HCT116 (cell line): Measurements from ENCODE around the gene MEIS1. TPM values are rescaled to one million over a fixed set of nuclear protein-coding genes. Genes with fewer than 3 reads are reported as not detected.

Experiments
- ATAC-seq: fragments of 200-7000 bp; cut with Tn5 transposase; 2 replicates; pipeline ENCODE4 v1.9.1; 2020; ENCODE audit warnings: mild to moderate bottlenecking, moderate library complexity
- BruUV-seq: library from RNA; stranded (reverse); fragments of 400-500 nt; replicated peaks from 2 replicates; lab custom pipeline; 2021; lab: Mats Ljungman, UMichigan
- CTCF ChIA-PET: fragments of 300-600 bp; sonication (Branson Sonifier 250); formaldehyde crosslinking; loops from one replicate; lab custom pipeline; 2021; ENCODE audit warnings: antibody characterized with exemption; lab: Charles Lee
- POLR2A ChIA-PET: fragments of 300-600, 350-600 bp; sonication (Branson Sonifier 250); formaldehyde crosslinking; loops from one replicate; lab custom pipeline; 2021; ENCODE audit warnings: antibody characterized with exemption; lab: Charles Lee
- RAD21 ChIA-PET, 2 experiments: fragments of 300-600 bp; sonication (Branson Sonifier 250); formaldehyde crosslinking; loops; one replicate each; lab custom pipeline; 2023; ENCODE audit warnings: low total read pairs in 2 of 2; ENCODE audit not compliant: uncharacterized antibody in 2 of 2, unreplicated experiment in 2 of 2, low non-redundant PET in 1 of 2; lab: Charles Lee
- DNase-seq: peaks from one replicate; pipeline ENCODE4 v3.0.0-alpha.2; 2010; ENCODE audit warnings: low read depth, low spot score
- H2AFZ ChIP-seq: fragments of 200-600 bp; shearing (Covaris generic), sonication (generic); 2 replicates; pipeline ENCODE4 v1.6.1; 2017; ENCODE audit warnings: low read depth, mixed run types, mixed read lengths, antibody characterized with exemption, low read length; ENCODE audit not compliant: poor library complexity, severe bottlenecking
- H3K27ac ChIP-seq: 2 replicates; pipeline ENCODE4 v1.5.1; 2012; ENCODE audit warnings: low read depth, low read length
- H3K27me3 ChIP-seq: fragments of 200-600 bp; sonication (generic); 2 replicates; pipeline ENCODE4 v1.6.1; 2016; ENCODE audit warnings: mixed run types, low read length, mixed read lengths; ENCODE audit not compliant: insufficient read depth
- H3K36me3 ChIP-seq, 2 experiments: fragments of 200-500 bp in 1 of 2; fragments of 200-600 bp in 1 of 2; sonication (Bioruptor generic) in 1 of 2; sonication (generic) in 1 of 2; 2 replicates each; pipeline versions ENCODE4 v1.5.1 to v1.6.1; 2014 to 2016; ENCODE audit warnings: low read length in 2 of 2, inconsistent platforms in 1 of 2, mixed read lengths in 1 of 2, mixed run types in 1 of 2; ENCODE audit not compliant: insufficient read depth in 2 of 2, control insufficient read depth in 1 of 2
- H3K4me1 ChIP-seq, 2 experiments: fragments of 200-600 bp in 1 of 2; sonication (generic) in 1 of 2; 2 replicates each; pipeline versions ENCODE4 v1.5.1 to v1.6.1; 2012 to 2017; ENCODE audit warnings: low read length in 2 of 2, inconsistent platforms in 1 of 2, mild to moderate bottlenecking in 1 of 2, mixed read lengths in 1 of 2, mixed run types in 1 of 2, moderate library complexity in 1 of 2; ENCODE audit not compliant: insufficient read depth in 2 of 2, control insufficient read depth in 1 of 2
- H3K4me2 ChIP-seq: fragments of 200-600 bp; sonication (generic); 2 replicates; pipeline ENCODE4 v1.6.1; 2017; ENCODE audit warnings: mixed run types, low read length, mixed read lengths
- H3K4me3 ChIP-seq, 2 experiments: fragments of 200-600 bp in 1 of 2; sonication (generic) in 1 of 2; replicated peaks in 1 of 2; 2 replicates each; pipeline ENCODE4 v1.5.1; 2011 to 2016; ENCODE audit warnings: low read length in 2 of 2, control low read depth in 1 of 2, low read depth in 1 of 2, mild to moderate bottlenecking in 1 of 2, mixed read lengths in 1 of 2, mixed run types in 1 of 2
- H3K79me2 ChIP-seq: fragments of 200-600 bp; sonication (generic); 2 replicates; pipeline ENCODE4 v1.6.1; 2017; ENCODE audit warnings: mild to moderate bottlenecking, mixed run types, low read length, moderate library complexity, mixed read lengths; ENCODE audit not compliant: insufficient read depth
- H3K9ac ChIP-seq: fragments of 200-600 bp; sonication (generic); 2 replicates; pipeline ENCODE4 v1.6.1; 2016; ENCODE audit warnings: low read length, mixed read lengths
- H3K9me2 ChIP-seq: fragments of 200-600 bp; sonication (generic), shearing (Covaris generic); 2 replicates; pipeline ENCODE4 v1.6.1; 2017; ENCODE audit warnings: mixed run types, mild to moderate bottlenecking, moderate library complexity; ENCODE audit not compliant: insufficient read depth
- H3K9me3 ChIP-seq, 2 experiments: fragments of 200-500 bp in 1 of 2; fragments of 200-600 bp in 1 of 2; sonication (Bioruptor generic) in 1 of 2; sonication (generic) in 1 of 2; 2 replicates each; pipeline ENCODE4 v1.6.1; 2014 to 2017; ENCODE audit warnings: low read length in 2 of 2, mixed read lengths in 2 of 2, inconsistent platforms in 1 of 2, low read depth in 1 of 2, mild to moderate bottlenecking in 1 of 2, mixed run types in 1 of 2, moderate library complexity in 1 of 2; ENCODE audit not compliant: control insufficient read depth in 1 of 2, insufficient read depth in 1 of 2
- H4K20me1 ChIP-seq: fragments of 200-600 bp; sonication (generic), shearing (Covaris generic); 2 replicates; pipeline ENCODE4 v1.6.1; 2017; ENCODE audit warnings: mixed run types, mild to moderate bottlenecking, moderate library complexity; ENCODE audit not compliant: insufficient read depth
- CBX3 ChIP-seq: IDR thresholded peaks from 2 replicates; pipeline ENCODE4 v1.6.1; 2012; ENCODE audit warnings: low read depth
- CEBPB ChIP-seq: IDR thresholded peaks from 2 replicates; pipeline ENCODE4 v1.6.1; 2012; ENCODE audit warnings: low read depth
- ELF1 ChIP-seq: IDR thresholded peaks from 2 replicates; pipeline ENCODE4 v1.6.1; 2012; ENCODE audit warnings: low read depth, borderline replicate concordance
- EZH2phosphoT487 ChIP-seq: fragments of 200-600 bp; IDR thresholded peaks from 2 replicates; pipeline ENCODE4 v1.6.1; 2018; ENCODE audit warnings: antibody characterized with exemption, borderline replicate concordance
- FOSL1 ChIP-seq: IDR thresholded peaks from 2 replicates; pipeline ENCODE4 v1.6.1; 2012; ENCODE audit warnings: low read depth
- JUND ChIP-seq: IDR thresholded peaks from 2 replicates; pipeline ENCODE4 v1.6.1; 2012
- POLR2AphosphoS5 ChIP-seq: IDR thresholded peaks from 2 replicates; pipeline ENCODE4 v1.6.1; 2011; ENCODE audit warnings: mild to moderate bottlenecking, low read depth, low read length, moderate library complexity
- RAD21 ChIP-seq: IDR thresholded peaks from 2 replicates; pipeline ENCODE4 v1.6.1; 2012; ENCODE audit warnings: low read depth, mild to moderate bottlenecking
- SIN3A ChIP-seq: IDR thresholded peaks from 2 replicates; pipeline ENCODE4 v1.6.1; 2012; ENCODE audit warnings: low read depth
- SP1 ChIP-seq: IDR thresholded peaks from 2 replicates; pipeline ENCODE4 v1.6.1; 2012; ENCODE audit warnings: low read depth
- SRF ChIP-seq: IDR thresholded peaks from 2 replicates; pipeline ENCODE4 v1.6.1; 2012; ENCODE audit warnings: low read depth
- YY1 ChIP-seq: IDR thresholded peaks from 2 replicates; pipeline ENCODE4 v1.6.1; 2011; ENCODE audit warnings: low read length, low read depth, moderate library complexity, mild to moderate bottlenecking; ENCODE audit not compliant: insufficient replicate concordance; ENCODE audit errors: extremely low read depth
- ZFX ChIP-seq: fragments of 450-650 bp; IDR thresholded peaks from 2 replicates; pipeline ENCODE4 v1.6.1; 2017
- ZNF274 ChIP-seq: fragments of 200-500 bp; sonication (Bioruptor generic); IDR thresholded peaks from 2 replicates; pipeline ENCODE4 v1.6.1; 2014; ENCODE audit warnings: mild to moderate bottlenecking, low read depth, low read length, inconsistent platforms
- intact Hi-C: fragments of 100-400 bp; cut with micrococcal nuclease; formaldehyde crosslinking; loops from 2 replicates; pipeline ENCODE4 v1.10.0; 2022
- total RNA-seq: library from RNA; stranded (reverse); gene quantifications from one replicate; pipeline ENCODE4 v1.2.1, GENCODE V29; 2021; ENCODE audit not compliant: unreplicated experiment
- TF ChIP-seq, protein P1 (sequence below): IDR thresholded peaks from 2 replicates; pipeline ENCODE4 v1.6.1; 2012
- TF ChIP-seq, protein P2 (sequence below): IDR thresholded peaks from 2 replicates; pipeline ENCODE4 v1.6.1; 2012
- TF ChIP-seq, protein P3 (sequence below): IDR thresholded peaks from 2 replicates; pipeline ENCODE4 v1.6.1; 2011; ENCODE audit warnings: mild to moderate bottlenecking, low read length, moderate library complexity; ENCODE audit not compliant: insufficient replicate concordance; ENCODE audit errors: extremely low read depth

The MEIS1 gene
- total RNA-seq, 1 experiment from 2014 or later, result 0.32 TPM

GRCh38 chr2:66553370-66553769, 118.4 kb downstream of the MEIS1 start:
- H3K4me2 ChIP-seq, result no peak overlapping the region
- H2AFZ ChIP-seq, result no peak overlapping the region
- no peaks in the 10 kb centered on the region for H3K36me3 ChIP-seq
- H3K9me2 ChIP-seq, result no peaks in the 10 kb centered on the region
- no peaks in the 10 kb centered on the region for H4K20me1 ChIP-seq
- H3K4me3 ChIP-seq, result no peak overlapping the region
- no peak overlapping the region for H3K9ac ChIP-seq
- RAD21 ChIA-PET, result no interaction called here
- H3K27me3 ChIP-seq, result no peaks in the 10 kb centered on the region; the same call in 1 of the 2 replicates
- TF ChIP-seq, protein P1, sequence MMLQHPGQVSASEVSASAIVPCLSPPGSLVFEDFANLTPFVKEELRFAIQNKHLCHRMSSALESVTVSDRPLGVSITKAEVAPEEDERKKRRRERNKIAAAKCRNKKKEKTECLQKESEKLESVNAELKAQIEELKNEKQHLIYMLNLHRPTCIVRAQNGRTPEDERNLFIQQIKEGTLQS, result no peak
- TF ChIP-seq JUND (no peak), CBX3 (no peak), ZNF274 (no peak), SIN3A (no peak), FOSL1 (no peak), YY1 (no peak), RAD21 (no peak), ELF1 (no peak), POLR2AphosphoS5 (no peak)
- TF ChIP-seq, protein P2, sequence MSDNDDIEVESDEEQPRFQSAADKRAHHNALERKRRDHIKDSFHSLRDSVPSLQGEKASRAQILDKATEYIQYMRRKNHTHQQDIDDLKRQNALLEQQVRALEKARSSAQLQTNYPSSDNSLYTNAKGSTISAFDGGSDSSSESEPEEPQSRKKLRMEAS, result no peak
- no TSS peak for BruUV-seq
- no peak overlapping the region for H3K27ac ChIP-seq
- no peaks in the 10 kb centered on the region for H3K79me2 ChIP-seq
- ATAC-seq (no peak), DNase-seq (no peak)
- CTCF ChIA-PET, result no interaction called here
- H3K9me3 ChIP-seq, result no peaks in the 10 kb centered on the region
- H3K4me1 ChIP-seq, result no peaks in the 10 kb centered on the region
- POLR2A ChIA-PET, result no interaction called here
- intact Hi-C loops, result no loop called here

GRCh38 chr2:66555091-66555490, 120.2 kb downstream of the MEIS1 start:
- Histone ChIP-seq H3K79me2 (no peaks in the 10 kb centered on the region), H3K27me3 (no peaks in the 10 kb centered on the region; the same call in 1 of the 2 replicates), H2AFZ (no peak overlapping the region), H3K4me1 (no peaks in the 10 kb centered on the region), H3K27ac (no peak overlapping the region), H3K9me2 (no peaks in the 10 kb centered on the region), H3K4me3 (no peak overlapping the region), H3K9ac (no peak overlapping the region), H3K9me3 (no peaks in the 10 kb centered on the region), H3K4me2 (no peak overlapping the region), H4K20me1 (no peaks in the 10 kb centered on the region), H3K36me3 (no peaks in the 10 kb centered on the region)
- CTCF ChIA-PET, result no interaction called here
- POLR2A ChIA-PET, result no interaction called here
- no peak for ATAC-seq
- DNase-seq, result no peak
- no TSS peak for BruUV-seq
- TF ChIP-seq SRF (no peak), ZNF274 (no peak), EZH2phosphoT487 (no peak), SP1 (no peak), CBX3 (no peak), ZFX (no peak), POLR2AphosphoS5 (no peak), CEBPB (no peak)
- TF ChIP-seq, protein P3, sequence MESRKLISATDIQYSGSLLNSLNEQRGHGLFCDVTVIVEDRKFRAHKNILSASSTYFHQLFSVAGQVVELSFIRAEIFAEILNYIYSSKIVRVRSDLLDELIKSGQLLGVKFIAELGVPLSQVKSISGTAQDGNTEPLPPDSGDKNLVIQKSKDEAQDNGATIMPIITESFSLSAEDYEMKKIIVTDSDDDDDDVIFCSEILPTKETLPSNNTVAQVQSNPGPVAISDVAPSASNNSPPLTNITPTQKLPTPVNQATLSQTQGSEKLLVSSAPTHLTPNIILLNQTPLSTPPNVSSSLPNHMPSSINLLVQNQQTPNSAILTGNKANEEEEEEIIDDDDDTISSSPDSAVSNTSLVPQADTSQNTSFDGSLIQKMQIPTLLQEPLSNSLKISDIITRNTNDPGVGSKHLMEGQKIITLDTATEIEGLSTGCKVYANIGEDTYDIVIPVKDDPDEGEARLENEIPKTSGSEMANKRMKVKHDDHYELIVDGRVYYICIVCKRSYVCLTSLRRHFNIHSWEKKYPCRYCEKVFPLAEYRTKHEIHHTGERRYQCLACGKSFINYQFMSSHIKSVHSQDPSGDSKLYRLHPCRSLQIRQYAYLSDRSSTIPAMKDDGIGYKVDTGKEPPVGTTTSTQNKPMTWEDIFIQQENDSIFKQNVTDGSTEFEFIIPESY, result no peak
- intact Hi-C loops, result no loop called here
- RAD21 ChIA-PET, result no interaction called here
